Esophagus (tissue), 2 donors: Measurements from ENCODE around the gene MMD. TPM values are rescaled to one million over a fixed set of nuclear protein-coding genes. Genes with fewer than 3 reads are reported as not detected.
"Not testable (repeated sequence)": the region's sequence is repeated elsewhere in the genome, so short reads cannot be mapped to it uniquely, and the experiment has no call there.

ENCODE experiments used
- H3K27ac ChIP-seq, 2 donors: one replicate each; pipeline ENCODE4 v1.5.1; 2013; ENCODE audit warnings: low read depth in 2 of 2, mild to moderate bottlenecking in 2 of 2, inconsistent platforms in 1 of 2, low read length in 1 of 2, moderate library complexity in 1 of 2
- H3K27me3 ChIP-seq, 2 donors: one replicate each; pipeline ENCODE4 v1.6.1; 2013; ENCODE audit warnings: low read length in 2 of 2, control low read depth in 1 of 2, mild to moderate bottlenecking in 1 of 2; ENCODE audit not compliant: insufficient read depth in 2 of 2, control insufficient read depth in 1 of 2
- H3K36me3 ChIP-seq, 2 donors: one replicate each; pipeline ENCODE4 v1.6.1; 2013; ENCODE audit warnings: low read length in 1 of 2; ENCODE audit not compliant: control insufficient read depth in 2 of 2, insufficient read depth in 2 of 2
- H3K4me1 ChIP-seq, 2 donors: one replicate each; pipeline ENCODE4 v1.6.1; 2013; ENCODE audit warnings: low read length in 1 of 2; ENCODE audit not compliant: control insufficient read depth in 2 of 2, insufficient read depth in 2 of 2
- H3K4me3 ChIP-seq, 2 donors: one replicate each; pipeline ENCODE4 v1.5.1; 2013; ENCODE audit warnings: low read length in 2 of 2, mild to moderate bottlenecking in 2 of 2, low read depth in 1 of 2, moderate library complexity in 1 of 2
- H3K9me3 ChIP-seq, 2 donors: one replicate each; pipeline ENCODE4 v1.6.1; 2013; ENCODE audit warnings: mild to moderate bottlenecking in 2 of 2, low read depth in 1 of 2, low read length in 1 of 2, moderate library complexity in 1 of 2; ENCODE audit not compliant: control insufficient read depth in 2 of 2, insufficient read depth in 1 of 2
- WGBS, 2 donors: extraction: QIAGEN DNeasy Blood & Tissue Kit; methylation state at CpG; one replicate each; pipeline ENCODE4 v1.1.7; 2013; 5-methylcytosine and 5-hydroxymethylcytosine counted together
- polyA plus RNA-seq, 2 donors: library from polyadenylated mRNA; stranded (reverse); fragments of 200-250 nt; gene quantifications; one replicate each; pipeline ENCODE4 v1.2.3, GENCODE V29; 2013
- donor health status: healthy with polysubstance abuse.
- donor health status: Bipolar disorder and iron deficiency.

The MMD gene
- polyA plus RNA-seq, 2 donors: 2.7 to 3.5 TPM

GRCh38 chr17:55423535-55423934 lies 1.9 kb upstream of the MMD start:
- H3K9me3 ChIP-seq: no peaks in the 10 kb centered on the region
- no peak overlapping the region for H3K27ac ChIP-seq
- H3K4me1 ChIP-seq: peaks cover 0 to 3% of the 10 kb centered on the region in 2 donors
- 81 to 91% methylated on average over 3 of the region's 3 CpGs for WGBS, 2 donors
- H3K4me3 ChIP-seq: no peak overlapping the region
- H3K36me3 ChIP-seq: no peaks in the 10 kb centered on the region
- H3K27me3 ChIP-seq: no peaks in the 10 kb centered on the region

- not testable (repeated sequence) for H3K36me3 ChIP-seq, H3K4me1 ChIP-seq, H3K9me3 ChIP-seq, H3K27ac ChIP-seq, H3K27me3 ChIP-seq, H3K4me3 ChIP-seq
- WGBS, 2 donors: 74 to 76% methylated on average over 6 of the region's 6 CpGs
These were observed 1.2 kb upstream of the MMD start for GRCh38 chr17:55422828-55423164.

- Histone ChIP-seq H3K4me3 (peak overlapping the region; percentile 90 to 95), H3K27ac (peak overlapping the region; percentile 85 to 86)
- WGBS, 2 donors: 1% methylated on average over 21 of the region's 21 CpGs
These were observed 858 bp downstream of the MMD start for GRCh38 chr17:55420776-55421178.

GRCh38 chr17:55420067-55420775 lies 1.4 kb downstream of the MMD start:
- WGBS, 2 donors: 35 to 42% methylated on average over 6 of the region's 6 CpGs
- peak overlapping the region; percentile 90 to 95 for H3K4me3 ChIP-seq
- H3K27me3 ChIP-seq: no peaks in the 10 kb centered on the region
- peaks cover 0 to 3% of the 10 kb centered on the region in 2 donors for H3K4me1 ChIP-seq
- peak overlapping the region; percentile 54 to 85 for H3K27ac ChIP-seq
- H3K36me3 ChIP-seq: no peaks in the 10 kb centered on the region
- no peaks in the 10 kb centered on the region for H3K9me3 ChIP-seq

More at GRCh38 chr17:55420776-55421178, 858 bp downstream of the MMD start:
- Histone ChIP-seq H3K36me3 (no peaks in the 10 kb centered on the region), H3K27me3 (no peaks in the 10 kb centered on the region), H3K9me3 (no peaks in the 10 kb centered on the region), H3K4me1 (peaks cover 0 to 3% of the 10 kb centered on the region in 2 donors)

GRCh38 chr17:55418369-55419268 lies 3.0 kb downstream of the MMD start:
- Histone ChIP-seq H3K4me1 (peaks cover 0 to 3% of the 10 kb centered on the region in 2 donors), H3K9me3 (no peaks in the 10 kb centered on the region), H3K27me3 (no peaks in the 10 kb centered on the region), H3K27ac (no peak overlapping the region), H3K4me3 (no peak overlapping the region), H3K36me3 (no peaks in the 10 kb centered on the region)
- WGBS, 2 donors: 94 to 98% methylated on average over 3 of the region's 3 CpGs

- Histone ChIP-seq H3K27me3 (no peaks in the 10 kb centered on the region), H3K36me3 (no peaks in the 10 kb centered on the region), H3K27ac (no peak overlapping the region), H3K4me1 (peaks cover 0 to 3% of the 10 kb centered on the region in 2 donors), H3K9me3 (no peaks in the 10 kb centered on the region), H3K4me3 (no peak overlapping the region)
- 99 to 100% methylated on average over 4 of the region's 4 CpGs for WGBS, 2 donors
These were observed 4.0 kb downstream of the MMD start for GRCh38 chr17:55417411-55418268.

GRCh38 chr17:55416470-55417052 lies 5.1 kb downstream of the MMD start:
- H3K9me3 ChIP-seq: no peaks in the 10 kb centered on the region
- H3K4me3 ChIP-seq: no peak overlapping the region
- no peak overlapping the region for H3K27ac ChIP-seq
- H3K36me3 ChIP-seq: no peaks in the 10 kb centered on the region
- 74% methylated on average over 4 of the region's 4 CpGs for WGBS, 2 donors
- H3K27me3 ChIP-seq: no peaks in the 10 kb centered on the region
- H3K4me1 ChIP-seq: peaks cover 0 to 3% of the 10 kb centered on the region in 2 donors

- Histone ChIP-seq H3K27me3 (no peaks in the 10 kb centered on the region), H3K4me1 (peaks cover 0 to 2% of the 10 kb centered on the region in 2 donors), H3K27ac (no peak overlapping the region), H3K9me3 (no peaks in the 10 kb centered on the region), H3K4me3 (no peak overlapping the region), H3K36me3 (no peaks in the 10 kb centered on the region)
These were observed 5.6 kb downstream of the MMD start for GRCh38 chr17:55416000-55416399.

- Histone ChIP-seq H3K27ac (no peak overlapping the region), H3K27me3 (no peaks in the 10 kb centered on the region), H3K4me1 (no peaks in the 10 kb centered on the region), H3K36me3 (peaks cover 0 to 3% of the 10 kb centered on the region in 2 donors), H3K4me3 (no peak overlapping the region), H3K9me3 (no peaks in the 10 kb centered on the region)
- WGBS, 2 donors: 94 to 96% methylated on average over 4 of the region's 4 CpGs
These were observed 6.7 kb downstream of the MMD start for GRCh38 chr17:55414983-55415382.
